Measurements from ENCODE around the gene ARID2. TPM values are rescaled to one million over a fixed set of nuclear protein-coding genes. Genes with fewer than 3 reads are reported as not detected.

Gene ARID2
- total and polyA plus RNA-seq, 2 of the 13 experiments (the other 11 are each of a cell fraction or from before 2014, with no cell fraction given) = 15.9 to 22.2 TPM

DNA sequence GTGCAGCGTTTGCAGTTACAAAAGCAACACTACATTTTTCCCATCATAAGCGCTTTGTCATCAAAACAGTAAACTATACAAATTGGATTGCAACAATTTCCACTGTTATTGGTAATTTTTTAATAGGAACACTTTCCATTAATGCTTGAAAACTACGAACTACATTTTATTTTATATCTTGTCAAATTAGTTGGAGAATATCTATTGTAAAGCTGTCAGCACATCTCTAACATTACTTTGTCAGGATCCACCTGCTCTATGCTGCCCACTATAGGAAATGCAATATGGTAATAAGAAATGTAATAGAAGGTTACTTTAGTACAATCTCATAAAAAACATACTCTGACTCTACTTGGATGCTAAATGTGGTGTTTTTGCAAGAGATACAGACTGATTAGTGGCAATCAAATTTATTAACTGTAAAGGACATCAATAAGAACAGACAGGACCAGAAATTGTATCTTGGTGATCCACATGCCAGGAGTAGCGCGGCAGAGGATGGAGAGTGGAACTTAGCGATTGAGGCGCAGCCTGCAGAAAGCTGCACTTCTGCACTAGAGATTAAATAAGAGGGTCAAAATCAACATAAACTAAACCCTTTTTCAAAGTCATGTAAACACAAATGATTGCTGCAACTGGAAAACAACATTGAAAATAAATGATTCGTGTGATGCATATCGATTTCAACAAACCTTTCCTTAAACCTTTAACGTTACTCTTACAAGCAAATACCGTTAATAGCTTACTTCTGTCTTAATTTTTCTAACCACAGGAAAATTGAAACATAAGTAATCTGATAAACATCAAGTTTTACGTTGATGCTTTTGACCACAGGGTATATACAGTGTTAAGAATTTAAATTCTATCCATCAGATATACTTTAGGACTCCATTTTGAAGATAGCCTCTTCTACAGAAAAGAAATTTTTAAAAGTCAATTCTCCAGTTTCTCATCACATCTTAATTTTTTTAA lies 3.6 kb upstream of the ARID2 start (continued):
- no peak for TF ChIP-seq ZFYVE20 (CRISPR knock-in tag; IDR thresholded peaks at IDR 0.05; ENCODE audit: borderline replicate concordance, low read depth)
- TF ChIP-seq ZNF251 (CRISPR knock-in tag; IDR thresholded peaks at IDR 0.05) = no peak
- TF ChIP-seq, protein P1, sequence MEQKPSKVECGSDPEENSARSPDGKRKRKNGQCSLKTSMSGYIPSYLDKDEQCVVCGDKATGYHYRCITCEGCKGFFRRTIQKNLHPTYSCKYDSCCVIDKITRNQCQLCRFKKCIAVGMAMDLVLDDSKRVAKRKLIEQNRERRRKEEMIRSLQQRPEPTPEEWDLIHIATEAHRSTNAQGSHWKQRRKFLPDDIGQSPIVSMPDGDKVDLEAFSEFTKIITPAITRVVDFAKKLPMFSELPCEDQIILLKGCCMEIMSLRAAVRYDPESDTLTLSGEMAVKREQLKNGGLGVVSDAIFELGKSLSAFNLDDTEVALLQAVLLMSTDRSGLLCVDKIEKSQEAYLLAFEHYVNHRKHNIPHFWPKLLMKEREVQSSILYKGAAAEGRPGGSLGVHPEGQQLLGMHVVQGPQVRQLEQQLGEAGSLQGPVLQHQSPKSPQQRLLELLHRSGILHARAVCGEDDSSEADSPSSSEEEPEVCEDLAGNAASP (CRISPR knock-in tag; IDR thresholded peaks at IDR 0.05; ENCODE audit: borderline replicate concordance) = no peak
- TF ChIP-seq, protein P2, sequence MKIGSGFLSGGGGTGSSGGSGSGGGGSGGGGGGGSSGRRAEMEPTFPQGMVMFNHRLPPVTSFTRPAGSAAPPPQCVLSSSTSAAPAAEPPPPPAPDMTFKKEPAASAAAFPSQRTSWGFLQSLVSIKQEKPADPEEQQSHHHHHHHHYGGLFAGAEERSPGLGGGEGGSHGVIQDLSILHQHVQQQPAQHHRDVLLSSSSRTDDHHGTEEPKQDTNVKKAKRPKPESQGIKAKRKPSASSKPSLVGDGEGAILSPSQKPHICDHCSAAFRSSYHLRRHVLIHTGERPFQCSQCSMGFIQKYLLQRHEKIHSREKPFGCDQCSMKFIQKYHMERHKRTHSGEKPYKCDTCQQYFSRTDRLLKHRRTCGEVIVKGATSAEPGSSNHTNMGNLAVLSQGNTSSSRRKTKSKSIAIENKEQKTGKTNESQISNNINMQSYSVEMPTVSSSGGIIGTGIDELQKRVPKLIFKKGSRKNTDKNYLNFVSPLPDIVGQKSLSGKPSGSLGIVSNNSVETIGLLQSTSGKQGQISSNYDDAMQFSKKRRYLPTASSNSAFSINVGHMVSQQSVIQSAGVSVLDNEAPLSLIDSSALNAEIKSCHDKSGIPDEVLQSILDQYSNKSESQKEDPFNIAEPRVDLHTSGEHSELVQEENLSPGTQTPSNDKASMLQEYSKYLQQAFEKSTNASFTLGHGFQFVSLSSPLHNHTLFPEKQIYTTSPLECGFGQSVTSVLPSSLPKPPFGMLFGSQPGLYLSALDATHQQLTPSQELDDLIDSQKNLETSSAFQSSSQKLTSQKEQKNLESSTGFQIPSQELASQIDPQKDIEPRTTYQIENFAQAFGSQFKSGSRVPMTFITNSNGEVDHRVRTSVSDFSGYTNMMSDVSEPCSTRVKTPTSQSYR (CRISPR knock-in tag; IDR thresholded peaks at IDR 0.05; ENCODE audit: borderline replicate concordance) = no peak
- no peak for TF ChIP-seq HOXA9 (CRISPR knock-in tag; IDR thresholded peaks at IDR 0.05; ENCODE audit: borderline replicate concordance)
- TF ChIP-seq, protein P3, sequence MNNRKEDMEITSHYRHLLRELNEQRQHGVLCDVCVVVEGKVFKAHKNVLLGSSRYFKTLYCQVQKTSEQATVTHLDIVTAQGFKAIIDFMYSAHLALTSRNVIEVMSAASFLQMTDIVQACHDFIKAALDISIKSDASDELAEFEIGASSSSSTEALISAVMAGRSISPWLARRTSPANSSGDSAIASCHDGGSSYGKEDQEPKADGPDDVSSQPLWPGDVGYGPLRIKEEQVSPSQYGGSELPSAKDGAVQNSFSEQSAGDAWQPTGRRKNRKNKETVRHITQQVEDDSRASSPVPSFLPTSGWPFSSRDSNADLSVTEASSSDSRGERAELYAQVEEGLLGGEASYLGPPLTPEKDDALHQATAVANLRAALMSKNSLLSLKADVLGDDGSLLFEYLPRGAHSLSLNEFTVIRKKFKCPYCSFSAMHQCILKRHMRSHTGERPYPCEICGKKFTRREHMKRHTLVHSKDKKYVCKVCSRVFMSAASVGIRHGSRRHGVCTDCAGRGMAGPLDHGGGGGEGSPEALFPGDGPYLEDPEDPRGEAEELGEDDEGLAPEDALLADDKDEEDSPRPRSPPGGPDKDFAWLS (CRISPR knock-in tag; IDR thresholded peaks at IDR 0.05; ENCODE audit: borderline replicate concordance) = no peak
- no peak for TF ChIP-seq ZNF737 (CRISPR knock-in tag; IDR thresholded peaks at IDR 0.05; ENCODE audit: borderline replicate concordance)
- TF ChIP-seq MYC (CRISPR knock-in tag; IDR thresholded peaks at IDR 0.05; ENCODE audit: borderline replicate concordance) = no peak
- TF ChIP-seq REXO4 (CRISPR knock-in tag; IDR thresholded peaks at IDR 0.05; ENCODE audit: borderline replicate concordance) = no peak
- TF ChIP-seq ZNF83 (CRISPR knock-in tag; IDR thresholded peaks at IDR 0.05; ENCODE audit: borderline replicate concordance) = no peak
- TF ChIP-seq TBP (CRISPR knock-in tag; IDR thresholded peaks at IDR 0.05) = no peak
- TF ChIP-seq NR0B2 (CRISPR knock-in tag; IDR thresholded peaks at IDR 0.05) = no peak
- TF ChIP-seq ISX (CRISPR knock-in tag; conservative IDR thresholded peaks at IDR 0.05) = 0 out of 2 replicates have a peak, but pooled peaks have one; percentile 47
- TF ChIP-seq MED13 (CRISPR knock-in tag; IDR thresholded peaks at IDR 0.05) = no peak
- TF ChIP-seq CEBPG (CRISPR knock-in tag; IDR thresholded peaks at IDR 0.05) = peak; percentile 5; the same call in 1 of the 2 replicates
- no peak for TF ChIP-seq BCL6 (CRISPR knock-in tag; IDR thresholded peaks at IDR 0.05)
- TF ChIP-seq MAF1 (CRISPR knock-in tag; IDR thresholded peaks at IDR 0.05; ENCODE audit: borderline replicate concordance) = no peak
- TF ChIP-seq ZNF574 (CRISPR knock-in tag; IDR thresholded peaks at IDR 0.05) = no peak
- TF ChIP-seq CBX5 (CRISPR knock-in tag; IDR thresholded peaks at IDR 0.05; ENCODE audit: borderline replicate concordance) = no peak

Data from HepG2 (cell line).